ENCODE measurements around the gene PLAAT4. TPM values are rescaled to one million over a fixed set of nuclear protein-coding genes. Genes with fewer than 3 reads are reported as not detected.
"Not testable (repeated sequence)": the region's sequence is repeated elsewhere in the genome, so short reads cannot be mapped to it uniquely, and the experiment has no call there.

PLAAT4 gene
- total RNA-seq, 1 donor from 2014 or later: not detected

- peaks cover 16% of the 10 kb centered on the region for H3K4me1 Mint-ChIP-seq (ENCODE audit: low read depth, unreplicated experiment)
- H3K9me3 Mint-ChIP-seq (ENCODE audit: unreplicated experiment): peaks cover 4% of the 10 kb centered on the region
- no peak overlapping the region for H3K27ac Mint-ChIP-seq (ENCODE audit: unreplicated experiment)
These were observed 10.5 kb downstream of the PLAAT4 start for GRCh38 chr11:63547061-63547460.

GRCh38 chr11:63548178-63548577 lies 11.6 kb downstream of the PLAAT4 start:
- Mint-ChIP-seq H3K27ac (ENCODE audit: unreplicated experiment) (no peak overlapping the region), H3K9me3 (ENCODE audit: unreplicated experiment) (peaks cover 4% of the 10 kb centered on the region), H3K4me1 (ENCODE audit: low read depth, unreplicated experiment) (peaks cover 16% of the 10 kb centered on the region), H3K36me3 (ENCODE audit: unreplicated experiment) (no peaks in the 10 kb centered on the region), H3K4me3 (ENCODE audit: unreplicated experiment) (no peak overlapping the region), H3K27me3 (ENCODE audit: unreplicated experiment) (peaks cover 3% of the 10 kb centered on the region)
- TF ChIP-seq, protein P1, sequence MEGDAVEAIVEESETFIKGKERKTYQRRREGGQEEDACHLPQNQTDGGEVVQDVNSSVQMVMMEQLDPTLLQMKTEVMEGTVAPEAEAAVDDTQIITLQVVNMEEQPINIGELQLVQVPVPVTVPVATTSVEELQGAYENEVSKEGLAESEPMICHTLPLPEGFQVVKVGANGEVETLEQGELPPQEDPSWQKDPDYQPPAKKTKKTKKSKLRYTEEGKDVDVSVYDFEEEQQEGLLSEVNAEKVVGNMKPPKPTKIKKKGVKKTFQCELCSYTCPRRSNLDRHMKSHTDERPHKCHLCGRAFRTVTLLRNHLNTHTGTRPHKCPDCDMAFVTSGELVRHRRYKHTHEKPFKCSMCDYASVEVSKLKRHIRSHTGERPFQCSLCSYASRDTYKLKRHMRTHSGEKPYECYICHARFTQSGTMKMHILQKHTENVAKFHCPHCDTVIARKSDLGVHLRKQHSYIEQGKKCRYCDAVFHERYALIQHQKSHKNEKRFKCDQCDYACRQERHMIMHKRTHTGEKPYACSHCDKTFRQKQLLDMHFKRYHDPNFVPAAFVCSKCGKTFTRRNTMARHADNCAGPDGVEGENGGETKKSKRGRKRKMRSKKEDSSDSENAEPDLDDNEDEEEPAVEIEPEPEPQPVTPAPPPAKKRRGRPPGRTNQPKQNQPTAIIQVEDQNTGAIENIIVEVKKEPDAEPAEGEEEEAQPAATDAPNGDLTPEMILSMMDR (IDR thresholded peaks at IDR 0.05; ENCODE audit: partially characterized antibody, unreplicated experiment): no peak
- no peak for DNase-seq

More at GRCh38 chr11:63547061-63547460, 10.5 kb downstream of the PLAAT4 start:
- Mint-ChIP-seq H3K4me3 (ENCODE audit: unreplicated experiment) (no peak overlapping the region), H3K36me3 (ENCODE audit: unreplicated experiment) (no peaks in the 10 kb centered on the region), H3K27me3 (ENCODE audit: unreplicated experiment) (peaks cover 4% of the 10 kb centered on the region)
- no peak for DNase-seq
- TF ChIP-seq, protein P1 (IDR thresholded peaks at IDR 0.05; ENCODE audit: partially characterized antibody, unreplicated experiment): no peak

DNA sequence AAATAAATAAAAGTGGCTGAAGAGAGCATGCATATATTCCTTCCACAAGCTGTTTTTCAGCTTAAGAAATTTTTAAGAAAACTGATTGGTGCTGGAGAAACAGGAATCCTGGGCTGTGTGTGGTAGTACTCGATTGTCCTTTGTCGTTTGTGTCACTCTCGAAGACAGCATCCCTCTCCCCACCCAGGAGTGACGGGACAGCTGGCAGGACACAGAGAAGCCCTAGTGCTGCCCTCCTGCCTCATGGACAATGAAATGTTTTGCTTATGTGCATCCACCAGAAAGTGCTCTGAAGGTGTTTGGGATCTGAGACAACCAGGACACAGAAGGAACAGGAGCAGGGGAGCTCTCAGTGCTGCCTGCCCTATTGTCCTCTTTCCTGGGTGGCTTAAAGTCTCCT lies 12.8 kb downstream of the PLAAT4 start:
- no peaks in the 10 kb centered on the region for H3K36me3 Mint-ChIP-seq (ENCODE audit: unreplicated experiment)
- no peak for DNase-seq
- H3K4me3 Mint-ChIP-seq (ENCODE audit: unreplicated experiment): no peak overlapping the region
- no peak overlapping the region for H3K27ac Mint-ChIP-seq (ENCODE audit: unreplicated experiment)
- TF ChIP-seq, protein P1 (IDR thresholded peaks at IDR 0.05; ENCODE audit: partially characterized antibody, unreplicated experiment): no peak
- peaks cover 3% of the 10 kb centered on the region for H3K27me3 Mint-ChIP-seq (ENCODE audit: unreplicated experiment)
- H3K9me3 Mint-ChIP-seq (ENCODE audit: unreplicated experiment): peaks cover 4% of the 10 kb centered on the region
- peaks cover 16% of the 10 kb centered on the region for H3K4me1 Mint-ChIP-seq (ENCODE audit: low read depth, unreplicated experiment)

GRCh38 chr11:63550156-63550700 lies 13.6 kb downstream of the PLAAT4 start:
- H3K4me3 Mint-ChIP-seq (ENCODE audit: unreplicated experiment); H3K27ac Mint-ChIP-seq (ENCODE audit: unreplicated experiment); H3K36me3 Mint-ChIP-seq (ENCODE audit: unreplicated experiment); DNase-seq; H3K27me3 Mint-ChIP-seq (ENCODE audit: unreplicated experiment); H3K9me3 Mint-ChIP-seq (ENCODE audit: unreplicated experiment): not testable (repeated sequence)
- peaks cover 19% of the 10 kb centered on the region for H3K4me1 Mint-ChIP-seq (ENCODE audit: low read depth, unreplicated experiment)

- no peak for DNase-seq
- H3K9me3 Mint-ChIP-seq (ENCODE audit: unreplicated experiment): peaks cover 2% of the 10 kb centered on the region
- H3K36me3 Mint-ChIP-seq (ENCODE audit: unreplicated experiment): no peaks in the 10 kb centered on the region
- H3K4me1 Mint-ChIP-seq (ENCODE audit: low read depth, unreplicated experiment): peaks cover 11% of the 10 kb centered on the region
- no peak overlapping the region for H3K27ac Mint-ChIP-seq (ENCODE audit: unreplicated experiment)
- no peak overlapping the region for H3K4me3 Mint-ChIP-seq (ENCODE audit: unreplicated experiment)
- TF ChIP-seq, protein P1 (IDR thresholded peaks at IDR 0.05; ENCODE audit: partially characterized antibody, unreplicated experiment): no peak
- peaks cover 3% of the 10 kb centered on the region for H3K27me3 Mint-ChIP-seq (ENCODE audit: unreplicated experiment)
These were observed 14.7 kb downstream of the PLAAT4 start for GRCh38 chr11:63551091-63551888.

All from glutamatergic neuron (in vitro differentiated cells).